Progenitor cell of endocrine pancreas (in vitro differentiated cells): ENCODE measurements around the gene CPLX1. TPM values are rescaled to one million over a fixed set of nuclear protein-coding genes. Genes with fewer than 3 reads are reported as not detected.

Source experiments
- DNase-seq: peaks from one replicate; pipeline ENCODE4 v3.0.0; 2021; ENCODE audit warnings: low spot score; ENCODE audit not compliant: unreplicated experiment
- H3K27ac Mint-ChIP-seq: 2 replicates; pipeline ENCODE4 v1.8.0; 2021; ENCODE audit warnings: mild to moderate bottlenecking, moderate library complexity, mixed read lengths
- H3K27me3 Mint-ChIP-seq: 2 replicates; pipeline ENCODE4 v1.8.0; 2021; ENCODE audit warnings: mixed read lengths
- H3K36me3 Mint-ChIP-seq: 2 replicates; pipeline ENCODE4 v1.8.0; 2022; ENCODE audit warnings: mixed read lengths; ENCODE audit not compliant: insufficient read depth
- H3K4me1 Mint-ChIP-seq: 2 replicates; pipeline ENCODE4 v1.8.0; 2021; ENCODE audit warnings: low read depth, mixed read lengths
- H3K4me3 Mint-ChIP-seq: 2 replicates; pipeline ENCODE4 v1.8.0; 2021; ENCODE audit warnings: low read depth, mild to moderate bottlenecking, moderate library complexity, mixed read lengths
- H3K9me3 Mint-ChIP-seq: 2 replicates; pipeline ENCODE4 v1.8.0; 2021; ENCODE audit warnings: low read depth, mixed read lengths
- total RNA-seq: library from RNA; stranded (reverse); gene quantifications from 2 replicates; pipeline ENCODE4 v1.2.1, GENCODE V29; 2021
- TF ChIP-seq, protein P1 (sequence below): fragments of 200-600 bp; sonication (generic); IDR thresholded peaks from one replicate; pipeline ENCODE4 v1.5.0; 2021; ENCODE audit warnings: antibody characterized with exemption, mild to moderate bottlenecking; ENCODE audit not compliant: unreplicated experiment

CPLX1 gene
- total RNA-seq, 1 donor from 2014 or later = 1.4 TPM

GRCh38 chr4:795726-796119 is 30.2 kb downstream of the CPLX1 start:
- Mint-ChIP-seq H3K36me3 (no peaks in the 10 kb centered on the region), H3K9me3 (no peaks in the 10 kb centered on the region), H3K27ac (no peak overlapping the region), H3K4me1 (peaks cover 3% of the 10 kb centered on the region), H3K4me3 (no peak overlapping the region), H3K27me3 (peaks cover 46% of the 10 kb centered on the region)
- TF ChIP-seq, protein P1, sequence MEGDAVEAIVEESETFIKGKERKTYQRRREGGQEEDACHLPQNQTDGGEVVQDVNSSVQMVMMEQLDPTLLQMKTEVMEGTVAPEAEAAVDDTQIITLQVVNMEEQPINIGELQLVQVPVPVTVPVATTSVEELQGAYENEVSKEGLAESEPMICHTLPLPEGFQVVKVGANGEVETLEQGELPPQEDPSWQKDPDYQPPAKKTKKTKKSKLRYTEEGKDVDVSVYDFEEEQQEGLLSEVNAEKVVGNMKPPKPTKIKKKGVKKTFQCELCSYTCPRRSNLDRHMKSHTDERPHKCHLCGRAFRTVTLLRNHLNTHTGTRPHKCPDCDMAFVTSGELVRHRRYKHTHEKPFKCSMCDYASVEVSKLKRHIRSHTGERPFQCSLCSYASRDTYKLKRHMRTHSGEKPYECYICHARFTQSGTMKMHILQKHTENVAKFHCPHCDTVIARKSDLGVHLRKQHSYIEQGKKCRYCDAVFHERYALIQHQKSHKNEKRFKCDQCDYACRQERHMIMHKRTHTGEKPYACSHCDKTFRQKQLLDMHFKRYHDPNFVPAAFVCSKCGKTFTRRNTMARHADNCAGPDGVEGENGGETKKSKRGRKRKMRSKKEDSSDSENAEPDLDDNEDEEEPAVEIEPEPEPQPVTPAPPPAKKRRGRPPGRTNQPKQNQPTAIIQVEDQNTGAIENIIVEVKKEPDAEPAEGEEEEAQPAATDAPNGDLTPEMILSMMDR = no peak
- DNase-seq = no peak

DNA sequence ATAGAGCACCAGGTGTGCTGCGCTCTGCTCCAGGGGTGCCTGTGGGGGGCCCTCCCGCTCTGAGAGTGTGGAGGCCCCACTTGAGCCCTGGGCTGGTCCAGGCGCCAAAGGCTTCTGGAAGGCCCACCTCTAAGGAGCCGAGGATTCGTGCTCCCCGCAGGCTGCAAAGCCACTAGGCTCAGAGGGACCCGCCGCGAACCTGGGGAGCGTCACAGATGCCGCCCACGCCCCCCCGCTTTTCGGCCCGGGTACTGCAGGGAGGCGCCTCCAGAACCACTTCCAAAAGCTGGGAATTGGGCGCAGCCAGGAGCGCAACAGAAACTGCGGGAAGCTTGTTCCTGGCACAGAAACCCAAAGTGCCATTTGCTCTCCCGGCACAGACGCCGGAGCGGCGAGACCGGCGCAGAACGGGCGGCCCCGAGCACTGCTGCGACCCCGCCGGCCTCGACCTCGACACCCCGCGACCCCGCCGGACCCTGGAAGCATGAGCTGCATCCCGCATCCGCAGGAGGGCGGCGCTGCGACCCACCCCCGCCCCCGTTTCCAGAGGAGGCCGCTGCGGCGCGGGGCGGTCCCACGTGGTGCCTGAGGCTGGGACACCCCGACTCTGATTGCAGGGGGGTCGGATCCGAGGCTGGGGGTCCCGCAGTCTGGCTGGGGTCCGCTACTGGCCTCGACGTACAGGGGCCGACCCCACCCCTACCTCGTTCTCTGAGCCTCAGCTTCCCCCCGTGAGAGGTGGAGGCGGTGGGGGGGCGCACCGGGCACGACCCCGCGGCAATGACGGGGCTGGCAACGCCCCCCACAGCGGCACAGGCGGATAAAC is 30.8 kb downstream of the CPLX1 start:
- no peak for DNase-seq

GRCh38 chr4:793941-794621 is 31.8 kb downstream of the CPLX1 start:
- no peak for DNase-seq
- peaks cover 2% of the 10 kb centered on the region for H3K4me1 Mint-ChIP-seq
- H3K36me3 Mint-ChIP-seq = no peaks in the 10 kb centered on the region
- H3K27me3 Mint-ChIP-seq = peaks cover 45% of the 10 kb centered on the region
- H3K9me3 Mint-ChIP-seq = no peaks in the 10 kb centered on the region
- no peak overlapping the region for H3K27ac Mint-ChIP-seq
- no peak overlapping the region for H3K4me3 Mint-ChIP-seq
- TF ChIP-seq, protein P1 = no peak

More for the DNA sequence above, 30.8 kb downstream of the CPLX1 start:
- peaks cover 49% of the 10 kb centered on the region for H3K27me3 Mint-ChIP-seq
- H3K9me3 Mint-ChIP-seq = no peaks in the 10 kb centered on the region
- no peaks in the 10 kb centered on the region for H3K36me3 Mint-ChIP-seq
- no peak overlapping the region for H3K4me3 Mint-ChIP-seq
- peaks cover 3% of the 10 kb centered on the region for H3K4me1 Mint-ChIP-seq
- TF ChIP-seq, protein P1 = no peak
- H3K27ac Mint-ChIP-seq = no peak overlapping the region

DNA sequence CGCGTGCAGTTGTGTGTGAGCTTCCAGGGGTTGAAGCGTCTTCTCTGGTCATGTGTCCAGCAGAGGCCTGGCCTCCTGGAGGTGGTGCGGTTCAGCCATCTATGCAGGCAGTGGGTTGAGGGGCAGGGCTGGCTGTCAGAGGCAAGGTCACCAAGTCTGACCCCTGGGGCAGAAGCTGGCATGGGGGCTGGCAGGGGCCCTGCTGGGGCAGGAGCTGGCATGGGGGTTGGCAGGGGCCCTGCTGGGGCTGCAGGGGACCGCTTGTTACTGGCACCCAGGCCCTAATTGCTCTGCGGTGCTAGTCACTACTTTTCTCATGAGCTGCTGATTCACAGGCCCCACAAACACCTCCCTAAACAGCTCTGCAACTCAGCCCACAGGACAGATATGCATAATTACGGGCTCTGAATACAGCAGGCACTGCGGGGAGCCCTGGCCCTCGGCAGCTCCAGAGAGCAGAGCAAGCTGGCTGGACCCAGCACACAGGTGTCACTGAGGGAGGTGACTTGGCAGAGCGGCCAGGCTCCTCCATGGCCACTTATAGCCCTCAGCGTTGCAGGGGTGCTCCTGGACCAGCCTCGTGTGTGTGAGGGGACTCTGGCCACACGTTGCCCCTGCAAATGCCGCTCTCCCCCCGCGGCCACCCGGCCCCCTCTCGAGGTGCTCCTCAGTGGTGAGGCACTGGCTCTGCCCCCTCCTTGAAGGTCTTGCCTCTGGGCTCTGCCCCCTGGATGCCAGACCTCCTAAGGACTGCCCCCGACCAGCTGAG is 32.7 kb downstream of the CPLX1 start:
- no peak overlapping the region for H3K4me3 Mint-ChIP-seq
- TF ChIP-seq, protein P1 = no peak
- H3K4me1 Mint-ChIP-seq = no peaks in the 10 kb centered on the region
- H3K27me3 Mint-ChIP-seq = peaks cover 47% of the 10 kb centered on the region
- no peak overlapping the region for H3K27ac Mint-ChIP-seq
- no peaks in the 10 kb centered on the region for H3K9me3 Mint-ChIP-seq
- H3K36me3 Mint-ChIP-seq = no peaks in the 10 kb centered on the region
- no peak for DNase-seq

DNA sequence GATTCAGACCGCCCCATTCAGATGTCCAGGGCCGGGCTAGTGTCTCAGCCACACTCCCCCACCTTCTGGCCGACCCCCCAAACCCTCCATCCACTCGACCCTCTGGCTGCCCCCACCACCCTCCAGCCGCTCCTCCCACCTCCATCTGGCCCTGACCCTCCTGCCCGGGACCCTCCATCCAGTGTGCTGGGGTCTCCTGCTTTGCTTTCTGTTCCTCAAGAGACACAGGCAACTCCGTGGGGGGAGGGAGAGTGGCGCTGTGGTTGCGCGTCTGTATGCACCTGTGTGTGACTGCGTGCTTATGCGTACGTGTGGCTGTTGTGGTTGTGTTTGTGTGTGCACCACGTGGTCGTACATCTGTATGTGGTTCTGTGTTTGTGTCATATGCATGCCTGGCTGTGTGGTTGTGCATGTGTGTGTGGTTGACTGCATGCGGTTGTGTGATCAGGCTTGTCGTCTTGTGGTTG is 33.3 kb downstream of the CPLX1 start:
- TF ChIP-seq, protein P1 = no peak
- DNase-seq = no peak
- no peak overlapping the region for H3K27ac Mint-ChIP-seq
- H3K4me3 Mint-ChIP-seq = no peak overlapping the region
- no peaks in the 10 kb centered on the region for H3K36me3 Mint-ChIP-seq
- H3K4me1 Mint-ChIP-seq = no peaks in the 10 kb centered on the region
- H3K9me3 Mint-ChIP-seq = no peaks in the 10 kb centered on the region
- peaks cover 49% of the 10 kb centered on the region for H3K27me3 Mint-ChIP-seq
